Left ventricle myocardium superior (tissue), 1 donor: ENCODE data around the gene BANP. TPM values are rescaled to one million over a fixed set of nuclear protein-coding genes. Genes with fewer than 3 reads are reported as not detected.
"Not testable (repeated sequence)": the region's sequence is repeated elsewhere in the genome, so short reads cannot be mapped to it uniquely, and the experiment has no call there.

ENCODE experiments used
- ATAC-seq: fragments of 200-7000 bp; cut with Tn5 transposase; one replicate; pipeline ENCODE4 v1.9.1; 2020; ENCODE audit warnings: mild to moderate bottlenecking, moderate library complexity
- DNase-seq: peaks from one replicate; pipeline ENCODE4 v3.0.0-alpha.2; 2020
- intact Hi-C: fragments of 100-400 bp; cut with micrococcal nuclease; formaldehyde crosslinking; loops from one replicate; pipeline ENCODE4 v1.11.0; 2022
- total RNA-seq: library from RNA; stranded (reverse); fragmentation: NEBNext Ultra II Directional; extraction: Animal tissue kit (Norgen Biotek cat#: 25700); gene quantifications from one replicate; pipeline ENCODE4 v1.2.1, GENCODE V29; 2021
- donor health status: DM: no; HTN: yes; CAD: no; lungs with severe emphysema.

BANP gene
- total RNA-seq, 1 donor from 2014 or later = 15.5 TPM

- no peak for ATAC-seq
- intact Hi-C loops = no loop called here
- DNase-seq = peak; percentile 37
Observed at GRCh38 chr16:88067530-88068411, 116.5 kb downstream of the BANP start.

GRCh38 chr16:88068476-88069396 is 117.5 kb downstream of the BANP start:
- DNase-seq (peak; percentile 26), ATAC-seq (peak; percentile 30)
- intact Hi-C loops = no loop called here

- ATAC-seq (no peak), DNase-seq (peak; percentile 19)
- intact Hi-C loops = no loop called here
Observed at GRCh38 chr16:88069397-88070168, 118.3 kb downstream of the BANP start.

- DNase-seq (peak; percentile 17), ATAC-seq (no peak)
- intact Hi-C loops = no loop called here
Observed at GRCh38 chr16:88070341-88070740, 119.1 kb downstream of the BANP start.

GRCh38 chr16:88070989-88071625 is 119.9 kb downstream of the BANP start:
- DNase-seq (peak; percentile 19), ATAC-seq (no peak)
- intact Hi-C loops = no loop called here

GRCh38 chr16:88071908-88072307 is 120.7 kb downstream of the BANP start:
- DNase-seq = peak; percentile 14
- intact Hi-C loops = no loop called here
- no peak for ATAC-seq

GRCh38 chr16:88072571-88073001 is 121.4 kb downstream of the BANP start:
- intact Hi-C loops = no loop called here
- DNase-seq (peak; percentile 12), ATAC-seq (no peak)

GRCh38 chr16:88073201-88073721 is 122.0 kb downstream of the BANP start:
- DNase-seq (peak; percentile 22), ATAC-seq (no peak)
- intact Hi-C loops = no loop called here

GRCh38 chr16:88074041-88074440 is 122.8 kb downstream of the BANP start:
- ATAC-seq (no peak), DNase-seq (peak; percentile 3)
- intact Hi-C loops = no loop called here

GRCh38 chr16:88076211-88076931 is 125.1 kb downstream of the BANP start:
- intact Hi-C loops = no loop called here
- peak; percentile 26 for DNase-seq
- no peak for ATAC-seq

GRCh38 chr16:88076932-88077320 is 125.7 kb downstream of the BANP start:
- not testable (repeated sequence) for DNase-seq
- peak; percentile 20 for ATAC-seq

GRCh38 chr16:88077328-88078108 is 126.3 kb downstream of the BANP start:
- ATAC-seq (peak; percentile 66), DNase-seq (peak; percentile 55)
- intact Hi-C loops = no loop called here

More at GRCh38 chr16:88076932-88077320, 125.7 kb downstream of the BANP start:
- intact Hi-C loops = not testable (repeated sequence)

- intact Hi-C loops = no loop called here
- peak; percentile 12 for ATAC-seq
- DNase-seq = peak; percentile 19
Observed at GRCh38 chr16:88078111-88078775, 127.0 kb downstream of the BANP start.

- intact Hi-C loops = no loop called here
- DNase-seq = peak; percentile 23
- no peak for ATAC-seq
Observed at GRCh38 chr16:88083582-88083981, 132.3 kb downstream of the BANP start.

- ATAC-seq = no peak
- DNase-seq = no peak
Observed at GRCh38 chr16:88084881-88085280, 133.6 kb downstream of the BANP start.

More at GRCh38 chr16:88084881-88085280, 133.6 kb downstream of the BANP start:
- intact Hi-C loops = no loop called here
